T-cell (primary cell): ENCODE results near the gene ZNF775. TPM values are rescaled to one million over a fixed set of nuclear protein-coding genes. Genes with fewer than 3 reads are reported as not detected.

Experiments used
- ATAC-seq, 4 experiments: fragments of 200-7000 bp in 3 of 4; fragments of 150-1000 bp in 1 of 4; cut with Tn5 transposase; replicated peaks in 1 of 4; 1 replicate in 3 of 4; 2 replicates in 1 of 4; pipeline ENCODE4 v1.10.0; 2021; ENCODE audit warnings: moderate library complexity in 3 of 4, mild to moderate bottlenecking in 2 of 4, moderate number of reproducible peaks in 1 of 4
- CTCF ChIA-PET, 2 donors: fragments of 300-600 bp; sonication (Branson Sonifier 250); formaldehyde crosslinking; loops; one replicate each; lab custom pipeline; 2022; ENCODE audit warnings: antibody characterized with exemption in 2 of 2; lab: Charles Lee
- POLR2A ChIA-PET, 2 donors: fragments of 300-600 bp; sonication (Branson Sonifier 250); formaldehyde crosslinking; loops; one replicate each; lab custom pipeline; 2022; ENCODE audit warnings: antibody characterized with exemption in 2 of 2; lab: Charles Lee
- DNase-seq, 35 experiments: peaks; one replicate each; pipeline versions ENCODE4 v3.0.0 to v3.0.0-alpha.2; 2013 to 2023
- H3K27ac ChIP-seq: one replicate; pipeline ENCODE4 v1.5.1; 2013; ENCODE audit warnings: low read length
- H3K27me3 ChIP-seq, 2 experiments: replicated peaks in 1 of 2; 1 replicate in 1 of 2; 2 replicates in 1 of 2; pipeline versions ENCODE4 v1.6.1 to v1.7.0; 2013; ENCODE audit warnings: low read length in 1 of 2, mixed read lengths in 1 of 2; ENCODE audit not compliant: control insufficient read depth in 2 of 2, insufficient read depth in 2 of 2; ENCODE audit errors: extremely low read depth in 1 of 2
- H3K36me3 ChIP-seq, 2 donors: 1 replicate in 1 of 2; 2 replicates in 1 of 2; pipeline versions ENCODE4 v1.6.1 to v1.7.0; 2013; ENCODE audit warnings: low read length in 1 of 2; ENCODE audit not compliant: control insufficient read depth in 2 of 2, insufficient read depth in 1 of 2; ENCODE audit errors: extremely low read depth in 1 of 2
- H3K4me1 ChIP-seq, 2 experiments: 1 replicate in 1 of 2; 2 replicates in 1 of 2; pipeline versions ENCODE4 v1.6.1 to v1.7.0; 2013; ENCODE audit warnings: low read length in 2 of 2, mixed read lengths in 1 of 2; ENCODE audit not compliant: insufficient read depth in 2 of 2, control insufficient read depth in 1 of 2; ENCODE audit errors: extremely low read depth in 1 of 2
- H3K4me3 ChIP-seq, 2 donors: 1 replicate in 1 of 2; 2 replicates in 1 of 2; pipeline versions ENCODE4 v1.5.1 to v1.7.0; 2013; ENCODE audit warnings: mild to moderate bottlenecking in 2 of 2, low read length in 1 of 2, moderate library complexity in 1 of 2; ENCODE audit not compliant: control insufficient read depth in 1 of 2; ENCODE audit errors: extremely low read depth in 1 of 2
- H3K9me3 ChIP-seq: 2 replicates; pipeline ENCODE4 v1.7.0; 2013
- H3K27ac Mint-ChIP-seq, 2 donors: one replicate each; pipeline ENCODE4 v1.8.0; 2020 to 2021; ENCODE audit warnings: mild to moderate bottlenecking in 2 of 2, mixed read lengths in 2 of 2
- H3K27me3 Mint-ChIP-seq, 2 donors: one replicate each; pipeline ENCODE4 v1.8.0; 2021 to 2022; ENCODE audit warnings: mixed read lengths in 2 of 2
- H3K36me3 Mint-ChIP-seq: one replicate; pipeline ENCODE4 v1.8.0; 2021; ENCODE audit warnings: mixed read lengths
- H3K4me1 Mint-ChIP-seq, 3 donors: one replicate each; pipeline ENCODE4 v1.8.0; 2020 to 2022; ENCODE audit warnings: mixed read lengths in 3 of 3, mild to moderate bottlenecking in 1 of 3
- H3K4me3 Mint-ChIP-seq, 3 donors: one replicate each; pipeline ENCODE4 v1.8.0; 2020 to 2022; ENCODE audit warnings: mild to moderate bottlenecking in 3 of 3, mixed read lengths in 3 of 3, moderate library complexity in 3 of 3
- H3K9me3 Mint-ChIP-seq, 3 donors: one replicate each; pipeline ENCODE4 v1.8.0; 2020 to 2022; ENCODE audit warnings: mixed read lengths in 3 of 3
- WGBS: methylation state at CpG from one replicate; pipeline ENCODE4 v1.1.5; 2013; ENCODE audit warnings: missing lambda C conversion rate; ENCODE audit not compliant: insufficient coverage; 5-methylcytosine and 5-hydroxymethylcytosine counted together
- total RNA-seq, 35 experiments: library from RNA in 6 of 35; stranded (reverse) in 6 of 35; fragments of 120-200 nt in 1 of 35; gene quantifications; one replicate each; pipeline versions ENCODE4 v1.2.1 to v1.2.4 and lab custom pipeline; 2013 to 2026

ZNF775 gene
- total RNA-seq, 5 donors from 2014 or later (not counting 1 experiment from before 2014, with no cell fraction given): 1.9 to 8.6 (median 6.3) TPM

DNA sequence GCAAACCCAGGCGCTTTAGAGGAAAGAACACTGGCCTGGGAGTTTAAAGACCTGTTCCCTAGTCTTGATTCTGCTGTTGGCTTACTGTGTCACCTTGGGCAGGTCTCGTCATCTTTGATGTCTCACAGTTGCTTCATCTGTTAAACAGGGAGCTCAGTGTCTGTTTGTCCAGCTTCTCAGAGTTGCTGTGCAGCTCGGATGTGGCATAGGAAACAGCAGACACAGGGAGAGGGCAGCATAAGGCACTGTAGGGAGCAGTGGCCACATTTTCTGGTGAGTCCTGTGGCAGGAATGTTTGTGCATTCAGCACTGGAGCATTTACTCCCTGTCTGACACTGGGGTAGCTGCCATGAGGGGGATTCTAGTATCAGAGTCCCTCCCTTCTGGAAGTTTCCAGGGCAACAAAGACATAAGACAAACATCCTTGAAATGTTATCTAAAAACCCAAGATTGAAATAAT, 8.5 kb upstream of the ZNF775 start:
- Mint-ChIP-seq H3K4me1 (peaks cover 51 to 60% (median 59%) of the 10 kb centered on the region in 3 donors), H3K9me3 (no peaks in the 10 kb centered on the region), H3K27ac (peak overlapping the region; percentile 95 to 96), H3K36me3 (peaks cover 11% of the 10 kb centered on the region), H3K27me3 (no peaks in the 10 kb centered on the region), H3K4me3 (peak overlapping the region; percentile 59 to 95 (median 92))
- ATAC-seq (no peak), DNase-seq (no peak)
- Histone ChIP-seq H3K4me3 (no peak overlapping the region), H3K9me3 (no peaks in the 10 kb centered on the region), H3K27ac (no peak overlapping the region), H3K36me3 (peaks cover 0 to 3% of the 10 kb centered on the region in 2 donors), H3K27me3 (no peaks in the 10 kb centered on the region), H3K4me1 (peaks cover 10 to 38% of the 10 kb centered on the region in 2 experiments)
- CTCF ChIA-PET: interaction anchor here (0.6 to 1.9 kb wide), 3 partner anchors 15 to 716 kb away, joined by 4 to 6 read pairs (median 6); a partner anchor contains a TSS
- WGBS: 72% methylated on average over 3 of the region's 3 CpGs
- POLR2A ChIA-PET: interaction anchor here in 1 of 2 donors (1.2 kb wide), 1 partner anchor 15 kb away, joined by 3 read pairs; no protein-coding TSS in a partner anchor

- DNase-seq: no peak
Measured at GRCh38 chr7:150371131-150371995, 7.8 kb upstream of the ZNF775 start.

GRCh38 chr7:150371996-150372270, 7.2 kb upstream of the ZNF775 start:
- POLR2A ChIA-PET: no interaction called here
- no peaks in the 10 kb centered on the region for H3K9me3 ChIP-seq
- Mint-ChIP-seq H3K9me3 (no peaks in the 10 kb centered on the region), H3K4me1 (peaks cover 56 to 65% (median 62%) of the 10 kb centered on the region in 3 donors), H3K27me3 (no peaks in the 10 kb centered on the region), H3K36me3 (peaks cover 11% of the 10 kb centered on the region), H3K27ac (no peak overlapping the region), H3K4me3 (no peak overlapping the region)
- H3K27me3 ChIP-seq: no peaks in the 10 kb centered on the region
- H3K27ac ChIP-seq: no peak overlapping the region
- CTCF ChIA-PET: no interaction called here
- peaks cover 11 to 47% of the 10 kb centered on the region in 2 experiments for H3K4me1 ChIP-seq
- 95% methylated on average over 26 of the region's 30 CpGs for WGBS
- DNase-seq: no peak
- H3K4me3 ChIP-seq: no peak overlapping the region
- ATAC-seq: no peak
- peaks cover 0 to 3% of the 10 kb centered on the region in 2 donors for H3K36me3 ChIP-seq

More at GRCh38 chr7:150371131-150371995, 7.8 kb upstream of the ZNF775 start:
- H3K36me3 ChIP-seq: peaks cover 0 to 3% of the 10 kb centered on the region in 2 donors
- peaks cover 11 to 44% of the 10 kb centered on the region in 2 experiments for H3K4me1 ChIP-seq
- H3K4me3 ChIP-seq: no peak overlapping the region
- ChIA-PET POLR2A (interaction anchor here in 1 of 2 donors (1.2 kb wide), 1 partner anchor 16 kb away, joined by 3 read pairs; no protein-coding TSS in a partner anchor), CTCF (interaction anchor here (0.6 to 1.9 kb wide), 2 partner anchors 15 to 716 kb away, joined by 4 to 6 read pairs; no protein-coding TSS in a partner anchor)
- no peaks in the 10 kb centered on the region for H3K9me3 ChIP-seq
- H3K27ac Mint-ChIP-seq: peak overlapping the region; percentile 95 to 96
- H3K27me3 Mint-ChIP-seq: no peaks in the 10 kb centered on the region
- H3K27ac ChIP-seq: no peak overlapping the region
- WGBS: 95% methylated on average over 44 of the region's 48 CpGs
- H3K36me3 Mint-ChIP-seq: peaks cover 11% of the 10 kb centered on the region
- H3K4me1 Mint-ChIP-seq: peaks cover 52 to 60% (median 59%) of the 10 kb centered on the region in 3 donors
- H3K27me3 ChIP-seq: no peaks in the 10 kb centered on the region
- ATAC-seq: no peak
- no peaks in the 10 kb centered on the region for H3K9me3 Mint-ChIP-seq
- no peak overlapping the region for H3K4me3 Mint-ChIP-seq

- Mint-ChIP-seq H3K27ac (no peak overlapping the region), H3K4me1 (peaks cover 57 to 64% (median 63%) of the 10 kb centered on the region in 3 donors), H3K4me3 (no peak overlapping the region), H3K27me3 (no peaks in the 10 kb centered on the region), H3K36me3 (peaks cover 11% of the 10 kb centered on the region), H3K9me3 (no peaks in the 10 kb centered on the region)
- Histone ChIP-seq H3K36me3 (peaks cover 0 to 3% of the 10 kb centered on the region in 2 donors), H3K27me3 (no peaks in the 10 kb centered on the region), H3K27ac (no peak overlapping the region), H3K4me3 (no peak overlapping the region), H3K9me3 (no peaks in the 10 kb centered on the region), H3K4me1 (peaks cover 9 to 46% of the 10 kb centered on the region in 2 experiments)
- 96% methylated on average over 79 of the region's 79 CpGs for WGBS
- POLR2A ChIA-PET: interaction anchor here in 1 of 2 donors (0.5 kb wide), 1 partner anchor 10 kb away, joined by 3 read pairs; no protein-coding TSS in a partner anchor
- CTCF ChIA-PET: no interaction called here
- no peak for ATAC-seq
- DNase-seq: no peak
Measured at GRCh38 chr7:150372271-150373048, 6.7 kb upstream of the ZNF775 start.

GRCh38 chr7:150373049-150373801, 5.9 kb upstream of the ZNF775 start:
- peaks cover 7 to 45% of the 10 kb centered on the region in 2 experiments for H3K4me1 ChIP-seq
- WGBS: 90% methylated on average over 11 of the region's 21 CpGs
- peak overlapping the region; percentile 53 to 73 for H3K27ac Mint-ChIP-seq
- peaks cover 0 to 3% of the 10 kb centered on the region in 2 donors for H3K36me3 ChIP-seq
- POLR2A ChIA-PET: interaction anchor here in 1 of 2 donors (0.5 kb wide), 1 partner anchor 11 kb away, joined by 3 read pairs; no protein-coding TSS in a partner anchor
- H3K9me3 Mint-ChIP-seq: no peaks in the 10 kb centered on the region
- peaks cover 59 to 66% (median 65%) of the 10 kb centered on the region in 3 donors for H3K4me1 Mint-ChIP-seq
- no peak overlapping the region for H3K4me3 ChIP-seq
- ATAC-seq: no peak
- H3K4me3 Mint-ChIP-seq: peak overlapping the region in 1 of 3 donors; percentile 27
- no peaks in the 10 kb centered on the region for H3K27me3 Mint-ChIP-seq
- no peak for DNase-seq
- H3K27ac ChIP-seq: no peak overlapping the region
- no peaks in the 10 kb centered on the region for H3K27me3 ChIP-seq
- no peaks in the 10 kb centered on the region for H3K9me3 ChIP-seq
- CTCF ChIA-PET: no interaction called here
- peaks cover 11% of the 10 kb centered on the region for H3K36me3 Mint-ChIP-seq
